H1 (cell line): ENCODE data around the gene MMP1. TPM values are rescaled to one million over a fixed set of nuclear protein-coding genes. Genes with fewer than 3 reads are reported as not detected.

Experiments
- GABPA ChIP-seq: IDR thresholded peaks from 2 replicates; pipeline ENCODE4 v1.6.1; 2011; ENCODE audit warnings: mild to moderate bottlenecking, low read length, moderate library complexity, borderline replicate concordance; ENCODE audit not compliant: insufficient read depth
- NANOG ChIP-seq: IDR thresholded peaks from 2 replicates; pipeline ENCODE4 v1.6.1; 2011; ENCODE audit warnings: low read length, low read depth, mild to moderate bottlenecking, inconsistent platforms; ENCODE audit not compliant: insufficient read depth, poor library complexity, severe bottlenecking
- USF2 ChIP-seq: IDR thresholded peaks from 2 replicates; pipeline ENCODE4 v1.6.1; 2011; ENCODE audit warnings: low read length, improper control_type of control experiment
- polyA plus RNA-seq, 7 experiments: library from polyadenylated mRNA; depleted of rRNA in 3 of 7; stranded (reverse) in 5 of 7; unstranded in 2 of 7; fragments of >200 nt in 5 of 7; fragments of 200-250 nt in 2 of 7; gene quantifications; 1 replicate in 5 of 7; 2 replicates in 1 of 7; 4 replicates in 1 of 7; pipeline versions ENCODE4 v1.2.1 to v1.2.3, GENCODE V29; 2011 to 2013; ENCODE audit warnings: missing spikeins in 2 of 7, mixed read lengths in 2 of 7
- total RNA-seq: library from RNA; stranded (reverse); fragmentation: NEBNext Ultra II Directional; extraction: Animal tissue kit (Norgen Biotek cat#: 25700); gene quantifications from 2 replicates; pipeline ENCODE4 v1.2.1, GENCODE V29; 2021

Gene MMP1
- total and polyA plus RNA-seq, 2 of the 8 experiments (the other 6 are each of a cell fraction or from before 2014, with no cell fraction given): not detected

GRCh38 chr11:102799681-102800340, 1.9 kb upstream of the MMP1 start (continued):
- TF ChIP-seq NANOG (no peak), GABPA (no peak), USF2 (no peak)
